ENCODE results near the gene CBLL2.
"Not testable (repeated sequence)": the region's sequence is repeated elsewhere in the genome, so short reads cannot be mapped to it uniquely, and the experiment has no call there.

CBLL2 gene

DNA sequence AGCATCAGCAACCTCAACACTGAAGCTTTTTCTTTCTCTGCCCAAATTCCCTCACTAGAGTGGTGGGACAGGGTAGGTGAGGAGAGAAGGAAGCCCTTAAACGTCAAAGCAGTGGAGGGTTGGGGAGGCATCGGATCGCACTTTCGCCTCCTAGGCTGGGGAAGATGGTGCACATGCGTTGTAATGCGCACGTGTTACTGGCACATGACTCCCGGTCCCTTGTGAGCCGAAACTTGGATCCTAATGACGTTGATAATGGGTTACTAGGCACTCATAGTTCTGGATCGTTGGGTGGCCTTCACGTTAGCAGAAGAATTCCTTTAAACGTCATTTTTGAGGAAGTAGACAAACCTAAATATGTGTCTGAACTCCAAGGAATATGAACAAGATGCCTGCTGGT lies at the start of gene CBLL2:
Gene CBLL2, plus strand, starts transcription at position 301 of the 400 bp plus-strand sequence. Its CDS starts 79 bp downstream, at position 380.
- DNase-seq (ENCODE audit: low read depth in 2 of 2): no peak

DNA sequence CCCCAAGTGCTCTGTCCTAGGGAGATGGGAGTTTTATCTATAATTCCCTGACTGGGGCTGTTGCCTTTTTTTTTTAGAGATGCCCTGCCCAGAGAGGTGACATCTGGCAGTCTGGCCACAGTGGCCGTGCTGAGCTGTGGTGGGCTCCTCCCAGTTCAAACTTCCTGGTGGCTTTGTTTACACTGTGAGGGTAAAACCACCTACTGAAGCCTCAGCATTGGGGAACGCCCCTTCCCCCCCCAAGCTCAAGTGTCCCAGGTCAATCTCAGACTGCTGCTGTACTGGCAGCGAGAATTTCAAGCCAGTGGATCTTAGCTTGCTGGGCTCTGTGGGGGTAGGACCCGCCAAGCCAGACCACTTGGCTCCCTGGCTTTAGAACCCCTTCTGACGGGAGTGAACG lies 38.3 kb upstream of the CBLL2 start:
- no peak for DNase-seq (ENCODE audit: low read depth in 2 of 2)

GRCh38 chrX:22237479-22237878 lies 35.2 kb upstream of the CBLL2 start:
- no peak for DNase-seq (ENCODE audit: low read depth in 2 of 2)

- DNase-seq (ENCODE audit: low read depth in 2 of 2): no peak
Measured at GRCh38 chrX:22246620-22247019, 26.1 kb upstream of the CBLL2 start.

GRCh38 chrX:22247169-22247568 lies 25.5 kb upstream of the CBLL2 start:
- DNase-seq (ENCODE audit: low read depth in 2 of 2): no peak

GRCh38 chrX:22248401-22248800 lies 24.3 kb upstream of the CBLL2 start:
- DNase-seq (ENCODE audit: low read depth in 2 of 2): no peak

DNA sequence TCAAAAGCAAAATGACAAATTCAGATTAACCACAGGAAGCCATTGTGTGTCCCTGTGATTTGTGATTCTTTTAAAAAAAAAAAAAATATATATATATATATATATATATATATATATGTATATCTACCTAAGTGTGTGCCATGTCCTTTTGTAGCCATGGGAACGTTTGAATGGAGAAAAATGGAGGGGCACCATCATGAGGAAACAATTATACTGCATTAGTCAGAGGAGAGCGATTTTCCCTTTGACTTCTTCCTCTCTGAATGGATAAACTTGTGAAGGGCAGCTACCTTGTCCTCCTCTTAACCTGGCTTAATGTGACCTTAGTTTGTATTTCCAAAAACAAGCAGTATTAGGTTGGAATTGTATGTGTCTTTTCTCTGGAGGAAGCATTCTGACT lies 23.3 kb upstream of the CBLL2 start:
- DNase-seq (ENCODE audit: low read depth in 2 of 2): no peak

- no peak for DNase-seq (ENCODE audit: low read depth in 2 of 2)
Measured at GRCh38 chrX:22268706-22269105, 4.0 kb upstream of the CBLL2 start.

DNA sequence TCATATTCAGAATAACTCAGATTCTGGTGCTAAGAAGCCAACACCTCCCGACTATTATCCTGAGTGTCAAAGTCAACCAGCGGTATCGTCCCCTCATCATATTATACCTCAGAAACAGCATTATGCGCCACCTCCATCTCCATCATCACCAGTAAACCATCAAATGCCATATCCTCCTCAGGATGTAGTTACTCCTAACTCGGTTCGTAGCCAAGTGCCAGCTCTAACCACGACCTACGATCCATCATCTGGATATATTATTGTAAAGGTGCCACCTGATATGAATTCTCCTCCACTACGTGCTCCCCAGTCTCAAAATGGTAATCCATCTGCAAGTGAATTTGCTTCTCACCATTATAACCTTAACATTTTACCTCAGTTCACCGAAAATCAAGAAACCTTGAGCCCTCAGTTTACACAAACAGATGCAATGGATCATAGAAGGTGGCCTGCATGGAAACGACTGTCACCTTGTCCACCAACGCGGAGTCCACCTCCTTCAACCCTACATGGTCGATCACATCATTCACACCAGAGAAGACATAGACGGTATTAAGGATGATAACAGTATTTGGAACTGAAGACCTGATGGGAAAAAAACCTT lies 1.1 kb downstream of the CBLL2 start:
- DNase-seq (ENCODE audit: low read depth in 2 of 2): no peak

DNA sequence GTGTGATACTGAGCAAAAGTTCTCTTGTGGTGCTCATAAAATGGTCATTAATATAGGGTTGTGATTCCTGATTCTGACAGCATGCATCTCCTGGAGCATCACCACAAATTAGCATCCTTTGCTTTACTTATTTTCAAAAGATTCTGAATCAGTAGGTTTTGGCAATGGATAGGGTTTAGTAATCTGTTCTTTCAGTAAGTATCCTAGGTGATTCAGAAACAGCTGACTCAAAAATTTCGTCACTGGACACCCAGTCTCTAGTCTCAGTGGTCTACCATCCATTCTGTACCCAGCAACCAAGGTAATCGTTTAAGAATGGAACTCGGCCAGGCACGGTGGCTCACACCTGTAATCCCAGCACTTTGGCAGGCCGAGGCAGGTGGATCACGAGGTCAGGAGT lies 4.1 kb downstream of the CBLL2 start:
- DNase-seq (ENCODE audit: low read depth in 2 of 2): no peak

DNA sequence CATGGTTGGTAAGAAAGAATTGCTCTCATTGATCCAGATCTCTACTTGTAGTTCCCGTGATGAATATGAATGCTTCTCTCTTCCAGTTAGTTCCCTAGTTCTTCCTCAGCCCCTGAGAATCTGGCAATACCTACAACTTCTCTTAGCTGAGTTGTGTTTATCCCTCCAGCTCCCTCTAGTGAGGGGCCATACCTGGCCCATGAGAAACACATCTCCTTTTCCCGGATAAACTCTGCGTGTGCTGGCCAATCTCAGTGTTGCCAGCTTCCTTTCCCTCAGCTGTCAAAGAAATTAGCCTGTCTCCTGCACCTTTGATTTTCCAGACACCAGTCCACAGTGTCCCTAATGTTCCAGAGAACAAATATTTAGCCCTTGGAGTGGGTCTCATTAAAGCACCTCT lies 5.7 kb downstream of the CBLL2 start:
- no peak for DNase-seq (ENCODE audit: low read depth in 2 of 2)

DNA sequence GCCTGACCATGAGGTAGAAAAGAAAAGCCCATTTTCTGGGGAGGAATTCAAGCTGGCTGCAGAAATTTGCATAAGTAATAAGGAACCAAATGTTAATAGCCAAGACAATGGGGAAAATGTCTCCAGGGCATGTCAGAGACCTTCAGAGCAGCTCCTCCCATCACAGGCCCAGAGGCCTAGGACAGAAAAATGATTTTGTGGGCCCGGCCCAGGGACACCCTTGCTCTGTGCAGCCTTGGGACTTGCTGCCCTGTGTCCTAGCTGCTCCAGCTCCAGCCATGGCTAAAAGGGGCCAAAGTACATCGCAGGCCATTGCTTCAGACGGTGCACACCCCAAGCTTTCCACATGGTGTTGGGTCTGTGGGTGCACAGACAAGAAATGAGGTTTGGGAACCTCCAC lies 16.5 kb downstream of the CBLL2 start:
- not testable (repeated sequence) for DNase-seq (ENCODE audit: low read depth in 2 of 2)

DNA sequence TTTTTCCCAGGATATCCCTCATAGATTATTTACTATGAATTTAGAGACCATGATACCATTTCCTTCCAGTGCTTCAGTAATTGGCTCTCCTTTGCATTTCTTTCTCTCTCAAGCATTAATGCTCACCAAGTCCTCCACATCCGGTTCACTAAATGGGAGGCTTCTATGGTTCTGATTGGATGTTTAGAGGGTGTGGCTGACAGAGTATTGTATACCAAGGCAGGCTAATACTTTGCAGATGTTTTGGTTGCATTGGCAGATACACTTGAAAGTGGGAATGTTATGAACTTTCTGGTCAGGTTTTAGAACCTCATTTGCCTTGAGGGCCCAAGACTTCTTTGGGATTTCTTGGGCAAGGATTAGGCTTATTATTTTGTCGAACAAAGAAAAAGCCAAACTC lies 24.2 kb downstream of the CBLL2 start:
- DNase-seq (ENCODE audit: low read depth in 2 of 2): no peak

DNA sequence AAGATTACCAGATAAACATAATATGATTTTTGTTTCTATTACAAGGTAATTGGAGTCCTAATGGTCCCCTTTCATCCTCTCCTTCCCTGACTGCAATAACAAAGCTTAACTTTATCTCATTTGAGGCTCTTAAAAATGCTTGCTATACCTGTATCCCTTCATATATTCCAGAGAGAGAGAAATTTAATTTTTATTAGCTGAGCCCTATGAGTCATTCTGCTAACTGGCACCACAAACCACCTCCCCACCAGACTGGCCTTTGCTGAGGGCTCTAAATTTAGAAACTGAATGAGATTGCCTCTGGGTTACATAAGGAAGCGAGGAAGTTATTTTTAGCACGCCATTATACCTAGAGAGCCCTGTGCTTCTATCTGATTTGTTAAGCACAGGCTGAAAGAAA lies 27.4 kb downstream of the CBLL2 start:
- DNase-seq (ENCODE audit: low read depth in 2 of 2): no peak

GRCh38 chrX:22310779-22311178 lies 38.1 kb downstream of the CBLL2 start:
- DNase-seq (ENCODE audit: low read depth in 2 of 2): no peak

GRCh38 chrX:22313766-22314165 lies 41.1 kb downstream of the CBLL2 start:
- no peak for DNase-seq (ENCODE audit: low read depth in 2 of 2)

DNA sequence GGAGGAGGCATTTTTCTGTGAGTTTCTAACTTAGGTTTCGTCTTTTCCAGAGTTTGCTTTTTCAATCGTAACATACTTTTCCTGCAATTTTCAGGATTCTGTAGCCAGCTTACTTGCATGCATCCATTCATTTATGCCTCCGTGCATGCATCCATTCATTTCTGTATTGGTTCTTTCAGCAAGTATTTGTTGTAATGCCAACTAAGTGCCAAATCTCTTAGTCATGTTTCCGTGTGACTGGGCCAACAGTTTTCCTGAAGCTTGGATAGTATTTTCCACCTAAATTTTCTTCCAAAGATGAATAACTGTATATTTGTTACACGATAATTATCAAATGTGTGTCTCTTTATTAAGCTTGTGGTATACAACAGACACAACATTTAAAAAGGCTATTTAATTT lies 41.5 kb downstream of the CBLL2 start:
- DNase-seq (ENCODE audit: low read depth in 2 of 2): no peak

- no peak for DNase-seq (ENCODE audit: low read depth in 2 of 2)
Measured at GRCh38 chrX:22314692-22315091, 42.0 kb downstream of the CBLL2 start.

DNA sequence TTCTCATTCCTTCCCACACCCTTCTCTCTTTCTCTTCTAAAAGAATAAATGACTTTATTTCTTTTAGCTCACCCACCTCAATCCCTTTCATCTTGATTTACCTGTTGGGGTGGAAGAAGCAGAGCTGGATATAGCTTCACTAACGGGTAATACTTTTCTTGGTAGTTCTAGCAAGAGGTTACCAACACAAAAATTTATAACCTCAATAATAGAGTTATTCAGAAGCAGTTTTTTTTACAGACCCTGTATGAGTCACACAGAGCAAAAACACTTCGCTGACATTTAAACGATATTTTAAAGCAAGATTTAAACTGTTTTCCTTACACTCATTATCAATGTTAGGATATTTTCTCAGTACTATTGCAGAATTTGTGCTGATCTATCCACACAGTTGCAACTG lies 42.4 kb downstream of the CBLL2 start:
- DNase-seq (ENCODE audit: low read depth in 2 of 2): no peak

- no peak for DNase-seq (ENCODE audit: low read depth in 2 of 2)
Measured at GRCh38 chrX:22320236-22320873, 47.6 kb downstream of the CBLL2 start.

GRCh38 chrX:22323541-22323940 lies 50.8 kb downstream of the CBLL2 start:
- DNase-seq (ENCODE audit: low read depth in 2 of 2): no peak

Measured in stimulated activated CD4-positive, alpha-beta T cell treated with anti-CD3 and anti-CD28 coated beads, Interleukin-1b, Interleukin-23, amount 100 ng/mL, for 1 hour (primary cell).